ENCODE measurements around the gene TRAF3IP3.
A peak's percentile ranks its signal among the peaks of the same experiment; 100 is the strongest.

Gene TRAF3IP3

GRCh38 chr1:209766051-209766450, 10.2 kb downstream of the TRAF3IP3 start:
- DNase-seq (ENCODE audit: insufficient read length, low spot score) (no peak), FAIRE-seq (no peak)

GRCh38 chr1:209767096-209767495, 11.2 kb downstream of the TRAF3IP3 start:
- DNase-seq (ENCODE audit: insufficient read length, low spot score) = no peak
- no peak for FAIRE-seq

- FAIRE-seq (peak; percentile 40), DNase-seq (ENCODE audit: insufficient read length, low spot score) (no peak)
Observed at GRCh38 chr1:209767706-209768105, 11.9 kb downstream of the TRAF3IP3 start.

- peak; percentile 100 for FAIRE-seq
- peak; percentile 61 for DNase-seq (ENCODE audit: insufficient read length, low spot score)
Observed at GRCh38 chr1:209768354-209768774, 12.5 kb downstream of the TRAF3IP3 start.

GRCh38 chr1:209769171-209769904, 13.5 kb downstream of the TRAF3IP3 start:
- FAIRE-seq = no peak
- peak; percentile 45 for DNase-seq (ENCODE audit: insufficient read length, low spot score)

GRCh38 chr1:209769971-209770370, 14.1 kb downstream of the TRAF3IP3 start:
- no peak for DNase-seq (ENCODE audit: insufficient read length, low spot score)

DNA sequence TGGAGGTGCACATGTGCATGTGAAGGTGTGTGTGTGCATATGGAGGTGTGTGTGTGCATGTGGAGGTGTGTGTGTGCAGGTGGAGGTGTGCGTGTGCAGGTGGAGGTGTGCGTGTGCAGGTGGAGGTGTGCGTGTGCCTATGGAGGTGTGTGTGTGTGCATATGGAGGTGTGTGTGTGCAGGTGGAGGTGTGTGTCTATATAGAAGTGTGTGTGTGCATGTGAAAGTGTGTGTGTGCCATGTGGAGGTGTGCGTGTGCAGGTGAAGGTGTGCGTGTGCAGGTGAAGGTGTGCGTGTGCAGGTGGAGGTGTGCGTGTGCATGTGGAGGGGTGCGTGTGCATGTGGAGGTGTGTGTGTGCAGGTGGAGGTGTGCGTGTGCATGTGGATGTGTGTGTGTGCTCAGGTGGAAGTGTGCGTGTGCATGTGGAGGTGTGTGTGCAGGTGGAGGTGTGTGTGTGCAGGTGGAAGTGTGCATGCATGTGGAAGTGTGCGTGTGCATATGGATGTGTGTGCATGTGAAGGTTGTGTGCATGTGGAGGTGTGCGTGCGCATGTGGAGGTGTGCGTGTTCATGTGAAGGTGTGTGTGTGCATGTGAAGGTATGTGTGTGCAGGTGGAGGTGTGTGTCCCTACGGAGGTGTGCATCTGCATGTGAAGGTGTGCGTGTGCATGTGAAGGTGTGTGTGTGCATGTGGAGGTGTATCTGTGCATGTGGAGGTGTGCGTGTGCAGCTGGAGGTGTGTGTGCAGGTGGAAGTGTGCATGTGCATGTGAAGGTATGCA, 15.0 kb downstream of the TRAF3IP3 start:
- FAIRE-seq = no peak

More at GRCh38 chr1:209769971-209770370, 14.1 kb downstream of the TRAF3IP3 start:
- peak; percentile 68 for FAIRE-seq

DNA sequence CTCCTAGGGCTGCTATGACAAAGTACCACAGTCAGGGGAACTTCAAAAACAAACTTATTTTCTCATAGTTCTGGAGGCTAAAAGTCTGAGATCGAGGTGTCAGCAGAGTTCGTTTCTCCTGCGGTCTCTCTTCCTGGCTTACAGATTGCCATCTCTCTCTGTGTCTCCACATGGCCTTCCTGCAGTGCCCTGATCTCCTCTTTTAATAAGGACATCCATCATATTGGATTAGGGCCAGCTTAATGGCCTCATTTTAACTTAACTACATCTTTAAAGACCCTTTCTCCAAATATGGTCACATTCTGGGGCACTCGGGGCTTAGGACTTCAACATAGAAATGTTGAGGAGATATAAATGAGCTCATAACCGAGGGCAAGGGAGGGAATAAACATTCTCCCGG, 16.3 kb downstream of the TRAF3IP3 start:
- FAIRE-seq (no peak), DNase-seq (ENCODE audit: insufficient read length, low spot score) (no peak)

More for the DNA sequence above, 15.0 kb downstream of the TRAF3IP3 start:
- no peak for DNase-seq (ENCODE audit: insufficient read length, low spot score)

DNA sequence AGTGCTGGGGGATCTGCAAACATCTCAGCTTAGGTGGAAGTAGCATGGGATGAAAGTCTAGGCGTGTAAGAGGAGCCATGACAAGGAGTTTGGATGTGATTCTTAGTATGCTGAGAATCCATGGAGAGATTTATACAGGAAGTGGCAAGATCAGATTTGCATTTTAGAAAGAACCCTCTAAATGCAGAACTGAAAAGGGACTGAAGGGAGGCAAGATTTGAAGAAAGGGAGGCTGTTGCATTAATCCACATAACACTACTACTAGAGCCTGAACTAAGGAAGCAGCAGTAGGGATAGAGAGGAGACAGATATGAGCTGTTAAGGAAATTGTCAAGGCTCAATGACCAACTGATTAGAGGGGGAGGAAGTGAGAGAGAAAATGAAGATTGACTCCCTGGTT, 18.7 kb downstream of the TRAF3IP3 start:
- DNase-seq (ENCODE audit: insufficient read length, low spot score) (no peak), FAIRE-seq (no peak)

DNA sequence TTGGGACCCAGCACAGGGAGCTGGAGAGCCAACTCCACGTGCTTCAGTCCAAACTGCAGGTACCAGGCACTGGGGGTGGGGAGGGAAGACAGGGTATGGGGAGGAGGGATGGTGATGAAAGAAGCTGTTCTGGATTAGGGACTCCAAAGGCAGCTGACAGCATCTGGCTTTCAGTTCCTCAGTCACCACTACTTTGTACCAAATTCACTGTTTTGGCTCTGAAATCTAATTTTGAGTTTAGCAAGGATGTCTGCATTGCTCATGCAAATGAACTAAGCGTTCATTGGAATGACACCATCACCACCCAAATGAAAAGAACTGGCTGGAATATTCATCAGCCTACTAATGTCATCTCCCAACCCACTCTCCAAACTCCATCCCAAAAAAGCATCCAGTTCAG, 19.8 kb downstream of the TRAF3IP3 start:
- FAIRE-seq (peak; percentile 44), DNase-seq (ENCODE audit: insufficient read length, low spot score) (no peak)

DNA sequence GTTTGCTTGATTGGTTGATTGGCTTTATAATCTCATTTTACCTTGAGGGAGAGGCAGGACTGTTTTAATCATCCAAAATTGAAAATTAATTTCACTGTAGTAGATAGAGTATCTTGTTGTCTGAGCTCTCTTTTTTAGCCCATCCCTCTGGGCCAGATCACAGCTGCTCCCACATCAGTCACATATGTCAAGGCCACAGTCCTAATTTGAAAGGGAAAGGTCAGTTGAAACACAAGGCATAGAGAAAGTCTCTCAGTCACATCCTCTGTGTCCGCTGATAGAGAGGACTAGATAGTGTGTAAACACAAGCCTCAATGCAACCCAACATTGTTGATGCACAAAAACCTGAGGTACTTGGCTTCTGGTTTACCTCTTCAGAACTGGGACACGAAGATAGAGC, 21.7 kb downstream of the TRAF3IP3 start:
- no peak for FAIRE-seq
- DNase-seq (ENCODE audit: insufficient read length, low spot score) = no peak

- DNase-seq (ENCODE audit: insufficient read length, low spot score) (no peak), FAIRE-seq (no peak)
Observed at GRCh38 chr1:209778102-209778501, 22.2 kb downstream of the TRAF3IP3 start.

DNA sequence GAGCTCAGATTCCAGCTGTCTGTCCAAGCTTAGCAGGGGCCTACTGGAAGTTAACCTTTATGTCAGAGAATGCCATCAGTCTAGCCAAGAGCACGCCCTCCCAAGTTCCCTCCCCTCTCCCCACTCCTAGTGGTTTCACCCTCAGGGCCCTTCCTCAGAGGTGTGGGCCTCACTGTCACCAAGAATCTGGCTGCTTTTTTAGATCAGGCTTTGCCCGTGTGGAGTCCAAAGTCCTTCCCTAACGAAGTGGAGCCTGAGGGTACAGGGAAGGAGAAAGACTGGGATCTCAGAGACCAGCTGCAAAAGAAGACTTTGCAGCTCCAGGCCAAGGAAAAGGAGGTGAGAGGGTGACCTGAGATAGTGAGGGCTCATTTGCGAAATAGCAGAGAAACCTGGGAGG, 24.4 kb downstream of the TRAF3IP3 start:
- DNase-seq (ENCODE audit: insufficient read length, low spot score) (no peak), FAIRE-seq (peak; percentile 18)

DNA sequence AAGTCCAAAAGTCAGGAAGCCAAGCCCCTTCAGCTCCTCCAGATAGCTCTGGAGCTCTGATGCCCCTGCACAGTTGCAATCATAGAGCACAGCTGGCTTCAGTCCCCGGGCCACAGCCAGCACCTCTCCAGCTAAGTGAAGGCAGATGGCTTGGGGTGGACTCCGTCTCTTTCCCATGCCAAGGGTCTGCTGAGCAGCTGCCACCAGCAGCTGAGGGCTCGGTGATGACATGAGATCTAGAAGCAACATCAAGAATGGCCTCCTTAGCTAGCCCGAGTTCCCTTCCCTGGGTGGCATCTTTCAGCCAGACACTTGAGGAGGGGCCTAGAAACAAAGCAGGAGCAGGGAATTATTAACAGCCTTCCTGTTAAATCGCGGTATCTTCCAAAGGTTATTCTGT, 27.5 kb downstream of the TRAF3IP3 start:
- no peak for DNase-seq (ENCODE audit: insufficient read length, low spot score)
- no peak for FAIRE-seq

- peak; percentile 84 for DNase-seq (ENCODE audit: insufficient read length, low spot score)
- peak; percentile 99 for FAIRE-seq
Observed at GRCh38 chr1:209784265-209785169, 28.7 kb downstream of the TRAF3IP3 start, which contains the start of gene C1orf74. TSS of gene C1orf74 (minus strand) at chr1:209784559. CDS start at chr1:209783634, 925 bp downstream.

GRCh38 chr1:209785592-209785991, 29.7 kb downstream of the TRAF3IP3 start:
- FAIRE-seq = no peak
- no peak for DNase-seq (ENCODE audit: insufficient read length, low spot score)

DNA sequence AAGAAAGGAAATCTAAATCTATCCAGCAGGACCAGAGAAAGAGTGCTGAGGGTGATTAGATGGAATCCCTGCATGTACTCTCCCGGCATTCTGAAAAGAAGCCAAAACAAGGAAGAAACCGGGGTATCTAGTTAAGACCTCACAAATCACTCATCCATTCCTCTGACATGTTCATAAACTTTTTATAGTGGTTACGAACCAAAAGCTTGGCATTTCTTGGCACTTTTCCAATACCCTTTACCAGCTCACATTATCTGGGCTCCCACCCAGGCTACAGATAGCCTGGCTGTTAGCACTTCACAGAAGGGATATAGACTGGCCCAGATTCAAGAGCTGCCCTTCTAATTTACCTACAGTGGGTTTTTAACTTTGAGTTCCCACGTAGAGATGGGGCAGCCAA, 30.3 kb downstream of the TRAF3IP3 start:
- FAIRE-seq = no peak
- DNase-seq (ENCODE audit: insufficient read length, low spot score) = no peak

DNA sequence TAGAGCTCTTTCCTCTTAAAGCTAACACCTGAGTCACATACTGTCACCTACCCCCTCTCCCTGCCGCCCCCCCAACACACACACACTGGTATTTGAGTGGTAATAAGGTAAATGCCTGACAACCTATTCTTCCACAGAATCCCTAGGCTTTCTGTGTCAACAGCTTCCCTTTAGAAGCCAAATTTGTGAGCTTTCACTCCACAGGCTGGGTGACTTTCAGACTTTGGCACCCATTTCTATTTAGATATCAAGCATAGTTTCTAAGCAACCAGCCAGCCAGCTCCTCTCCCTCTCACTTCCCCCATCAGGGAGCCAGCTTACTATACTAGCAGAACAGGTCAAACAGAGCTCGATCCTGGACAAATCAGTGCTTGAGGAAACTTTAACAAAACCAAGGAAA, 31.7 kb downstream of the TRAF3IP3 start:
- DNase-seq (ENCODE audit: insufficient read length, low spot score) (no peak), FAIRE-seq (no peak)

DNA sequence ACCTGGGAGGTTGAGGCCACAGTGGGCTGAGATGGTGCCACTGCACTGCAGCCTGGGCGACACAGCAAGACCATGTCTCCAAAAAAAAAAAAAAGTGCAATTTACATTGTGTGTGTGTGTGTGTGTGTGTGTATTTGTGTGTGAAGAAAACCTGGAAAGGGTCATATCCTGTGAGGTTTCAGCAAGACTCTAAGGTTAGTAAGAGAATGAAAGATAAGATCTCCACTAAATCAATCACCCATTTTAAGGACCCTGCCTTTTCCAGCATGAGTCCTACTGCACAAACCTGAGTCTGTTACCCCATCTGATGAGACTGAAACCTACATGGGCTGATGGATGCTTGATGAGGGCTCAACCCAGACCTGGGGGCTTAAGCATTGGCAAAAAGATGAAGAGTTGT, 33.4 kb downstream of the TRAF3IP3 start:
- no peak for DNase-seq (ENCODE audit: insufficient read length, low spot score)
- FAIRE-seq = no peak

GRCh38 chr1:209790286-209791193, 34.7 kb downstream of the TRAF3IP3 start:
- DNase-seq (ENCODE audit: insufficient read length, low spot score) (no peak), FAIRE-seq (no peak)
